ENCODE data around the gene TEDC2.
"Not testable (repeated sequence)": the region's sequence is repeated elsewhere in the genome, so short reads cannot be mapped to it uniquely, and the experiment has no call there.

The TEDC2 gene, protein sequence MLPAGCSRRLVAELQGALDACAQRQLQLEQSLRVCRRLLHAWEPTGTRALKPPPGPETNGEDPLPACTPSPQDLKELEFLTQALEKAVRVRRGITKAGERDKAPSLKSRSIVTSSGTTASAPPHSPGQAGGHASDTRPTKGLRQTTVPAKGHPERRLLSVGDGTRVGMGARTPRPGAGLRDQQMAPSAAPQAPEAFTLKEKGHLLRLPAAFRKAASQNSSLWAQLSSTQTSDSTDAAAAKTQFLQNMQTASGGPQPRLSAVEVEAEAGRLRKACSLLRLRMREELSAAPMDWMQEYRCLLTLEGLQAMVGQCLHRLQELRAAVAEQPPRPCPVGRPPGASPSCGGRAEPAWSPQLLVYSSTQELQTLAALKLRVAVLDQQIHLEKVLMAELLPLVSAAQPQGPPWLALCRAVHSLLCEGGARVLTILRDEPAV

DNA sequence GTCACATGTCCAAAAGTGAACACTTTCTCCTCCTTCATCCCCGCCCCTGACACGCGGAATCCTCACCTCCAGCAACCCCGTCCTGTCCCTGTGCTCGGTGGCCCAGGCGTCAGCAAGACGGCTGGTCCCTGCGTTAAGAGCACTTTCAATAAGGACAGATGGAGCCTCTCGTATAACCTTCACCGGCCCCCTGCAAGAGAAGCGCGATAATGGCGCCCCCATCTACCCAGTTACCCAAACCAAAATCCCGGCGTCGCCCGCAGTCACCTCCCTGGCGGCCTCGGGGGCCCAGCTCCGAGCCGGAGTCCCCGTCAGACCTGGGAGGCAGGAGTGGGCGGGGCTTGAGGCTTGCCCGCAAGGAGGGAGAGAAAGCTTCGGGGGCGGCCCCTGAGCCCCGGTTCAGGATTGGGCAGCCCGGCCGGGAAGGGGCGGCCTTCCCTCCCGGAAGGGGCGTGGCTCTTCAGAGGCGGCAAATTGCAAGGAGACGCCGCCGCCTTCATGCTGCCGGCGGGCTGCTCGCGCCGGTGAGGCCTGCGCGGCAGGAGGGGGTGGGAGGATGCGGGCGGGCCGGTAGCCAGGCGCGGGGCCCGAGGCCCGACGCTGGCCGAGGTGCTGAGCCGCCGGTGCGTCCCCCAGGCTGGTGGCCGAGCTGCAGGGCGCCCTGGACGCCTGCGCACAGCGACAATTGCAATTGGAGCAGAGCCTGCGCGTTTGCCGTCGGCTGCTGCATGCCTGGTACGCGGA lies at the start of gene TEDC2:
Gene TEDC2, plus strand, starts transcription at position 463 of the 744 bp plus-strand sequence. Its CDS starts 36 bp downstream, at position 499.
- peak; percentile 95 for DNase-seq

DNA sequence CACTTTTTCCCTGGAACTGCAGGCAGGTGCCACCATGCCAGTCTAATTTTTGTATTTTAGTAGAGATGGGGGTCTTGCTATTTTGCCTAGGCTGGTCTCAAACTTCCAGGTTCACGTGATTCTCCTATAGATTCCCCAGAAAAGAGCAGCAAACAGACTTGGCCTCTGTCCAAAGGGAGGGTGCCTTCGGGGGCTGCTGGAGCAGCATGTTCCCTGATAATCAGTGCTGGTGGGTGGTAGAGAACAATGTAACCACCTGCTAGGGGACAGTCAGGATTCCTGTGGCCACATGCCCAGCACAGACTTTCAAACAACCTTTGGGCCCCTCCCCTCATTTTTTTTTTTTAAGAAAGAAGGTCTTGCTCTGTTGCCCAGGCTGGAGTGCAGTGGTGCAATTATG lies 44.8 kb upstream of the TEDC2 start:
- no peak for DNase-seq

DNA sequence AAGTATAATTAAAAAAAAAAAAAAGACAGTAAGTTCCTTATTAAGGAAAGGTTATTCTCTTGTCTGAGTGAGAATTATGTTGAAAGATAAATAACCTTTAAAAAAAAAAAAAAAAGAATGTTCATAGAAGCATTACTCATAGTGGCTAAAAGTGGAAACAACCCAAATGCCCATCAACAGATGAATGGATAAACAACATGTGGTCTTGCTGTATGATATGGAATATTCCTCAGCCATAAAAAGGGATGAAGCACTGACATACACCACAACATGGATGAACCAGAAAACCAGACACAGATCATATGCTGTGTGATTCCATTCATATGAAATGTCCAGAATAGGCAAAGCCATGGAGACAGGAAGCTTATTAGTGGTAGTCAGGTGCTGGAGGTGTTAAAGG lies 39.9 kb upstream of the TEDC2 start:
- DNase-seq, result no peak

DNA sequence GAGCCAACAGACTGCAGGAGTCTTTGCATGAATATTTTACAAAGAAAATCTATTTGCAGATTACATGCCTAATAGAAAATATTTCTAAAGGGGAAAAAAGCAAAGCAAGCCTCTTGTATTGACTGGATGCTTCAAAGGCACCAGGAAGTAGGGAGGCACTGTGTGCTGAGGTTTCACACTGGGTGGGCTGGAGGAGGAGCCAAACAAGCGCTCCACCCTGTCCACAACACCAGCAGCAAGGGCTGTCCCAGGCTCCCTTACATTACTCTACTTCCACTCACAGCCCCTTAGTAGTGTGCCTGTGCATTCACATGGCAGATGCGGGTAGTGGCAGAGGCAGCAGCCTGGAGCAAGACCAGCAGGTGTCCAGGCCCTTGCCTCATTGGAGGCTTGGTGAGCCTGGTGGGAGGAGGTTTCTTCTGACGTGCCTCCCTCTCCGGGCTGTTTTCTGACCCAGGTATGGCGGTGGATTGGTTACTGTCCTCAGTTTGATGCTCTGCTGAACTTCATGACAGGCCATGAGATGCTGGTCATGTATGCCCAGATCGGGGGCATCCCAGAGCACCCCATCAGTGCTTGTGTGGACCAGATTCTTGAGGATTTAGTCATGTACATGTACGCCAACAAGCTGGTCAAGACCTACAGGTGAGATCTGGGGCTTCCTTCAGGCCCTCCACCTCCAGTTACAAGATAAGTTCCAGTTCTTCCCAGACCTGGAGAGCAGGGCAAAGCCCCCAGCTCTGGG lies 37.6 kb upstream of the TEDC2 start:
- DNase-seq, result no peak

DNA sequence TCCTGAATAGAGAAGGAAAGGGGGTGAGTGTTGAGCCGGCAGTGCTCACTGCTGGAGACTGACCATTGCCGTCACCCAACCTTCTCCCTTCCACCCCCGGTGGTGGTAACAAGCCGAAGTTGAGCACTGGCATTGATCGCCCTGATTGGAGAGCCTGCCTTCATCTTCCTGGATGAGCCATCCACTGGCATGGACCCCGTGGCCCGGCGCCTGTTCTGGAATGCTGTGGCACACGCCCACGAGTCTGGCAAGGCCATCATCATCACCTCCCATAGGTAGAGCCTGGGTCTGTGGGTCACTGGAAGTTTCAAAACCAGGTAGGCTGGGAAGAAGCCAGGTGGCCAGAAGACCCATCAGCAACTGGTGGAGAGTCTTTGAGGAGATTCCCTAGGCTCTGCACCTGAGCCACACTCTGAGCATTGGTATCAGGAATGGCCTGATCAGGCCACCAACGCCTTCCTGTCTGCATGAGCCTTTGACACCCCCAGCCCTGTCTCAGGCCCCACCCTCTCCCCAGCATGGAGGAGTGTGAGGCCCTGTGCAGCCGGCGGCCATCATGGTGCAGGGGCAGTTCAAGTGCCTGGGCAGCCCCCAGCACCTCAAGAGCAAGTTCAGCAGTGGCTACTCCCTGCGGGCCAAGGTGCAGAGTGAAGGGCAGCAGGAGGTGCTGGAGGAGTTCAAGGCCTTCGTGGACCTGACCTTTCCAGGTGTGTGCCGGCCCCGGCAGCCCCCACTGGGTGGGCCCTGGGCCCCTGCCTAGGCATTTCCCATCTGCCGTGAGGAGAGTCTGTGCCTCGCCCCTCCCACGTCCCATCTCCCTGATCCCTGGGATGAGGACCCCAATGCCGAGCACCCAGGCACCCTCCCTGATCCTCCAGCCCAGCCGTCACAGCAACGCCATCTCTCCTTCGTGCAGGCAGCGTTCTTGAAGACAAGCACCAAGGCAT lies 35.6 kb upstream of the TEDC2 start:
- no peak for DNase-seq

DNA sequence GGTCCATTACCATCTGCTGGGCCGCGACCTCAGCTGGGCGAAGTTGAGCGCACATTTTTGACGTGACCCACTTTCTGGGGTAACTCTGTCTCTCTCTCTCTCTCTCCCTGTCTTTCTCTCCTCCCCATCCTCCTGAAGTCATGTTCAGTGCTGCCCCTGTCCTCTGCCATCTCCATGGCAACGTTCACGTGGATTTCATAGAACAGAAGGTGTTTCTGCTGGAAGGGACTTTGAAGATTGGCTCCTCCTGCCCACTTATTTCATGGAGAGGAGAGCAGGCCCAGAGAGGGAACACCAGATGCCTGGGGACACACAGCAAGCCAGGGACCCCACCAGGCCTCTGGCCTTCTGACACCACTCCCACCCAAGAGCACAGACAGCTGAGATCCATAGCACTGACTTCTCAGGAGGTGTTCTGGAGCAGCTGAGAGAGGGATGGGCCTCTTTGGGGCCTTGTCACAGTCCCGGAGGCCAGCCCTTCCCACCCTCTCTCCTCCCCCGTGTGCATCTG lies 34.8 kb upstream of the TEDC2 start:
- no peak for DNase-seq

DNA sequence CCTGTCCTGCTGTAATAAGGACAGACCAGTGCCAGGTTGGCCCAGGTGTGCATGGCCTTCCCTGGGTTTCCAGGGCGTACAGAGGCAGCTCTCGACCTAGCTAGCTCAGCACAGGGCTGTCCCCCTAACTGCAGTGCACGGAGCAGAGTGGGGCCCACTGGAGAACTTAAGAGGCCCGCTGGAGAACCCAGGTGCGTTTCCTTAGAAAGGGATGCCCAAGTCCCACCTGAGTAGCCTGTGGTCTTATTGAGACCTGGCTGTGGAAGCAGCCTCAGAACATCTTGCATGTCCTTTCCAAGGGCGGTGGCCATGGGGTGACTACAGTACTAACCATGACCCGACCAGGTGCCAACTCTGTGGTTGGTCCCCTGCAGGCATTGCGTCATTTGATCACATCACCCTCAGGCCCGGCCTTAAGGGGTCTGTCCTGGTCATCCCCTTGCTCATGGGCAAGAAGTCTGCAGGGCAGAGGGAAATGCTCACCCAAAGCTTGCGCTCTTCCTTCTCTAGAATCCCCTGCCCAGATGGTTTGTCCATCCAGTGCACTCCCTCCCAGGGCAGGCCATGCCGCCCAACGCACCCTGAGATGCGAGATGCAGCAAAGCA lies 34.0 kb upstream of the TEDC2 start:
- DNase-seq, result no peak

DNA sequence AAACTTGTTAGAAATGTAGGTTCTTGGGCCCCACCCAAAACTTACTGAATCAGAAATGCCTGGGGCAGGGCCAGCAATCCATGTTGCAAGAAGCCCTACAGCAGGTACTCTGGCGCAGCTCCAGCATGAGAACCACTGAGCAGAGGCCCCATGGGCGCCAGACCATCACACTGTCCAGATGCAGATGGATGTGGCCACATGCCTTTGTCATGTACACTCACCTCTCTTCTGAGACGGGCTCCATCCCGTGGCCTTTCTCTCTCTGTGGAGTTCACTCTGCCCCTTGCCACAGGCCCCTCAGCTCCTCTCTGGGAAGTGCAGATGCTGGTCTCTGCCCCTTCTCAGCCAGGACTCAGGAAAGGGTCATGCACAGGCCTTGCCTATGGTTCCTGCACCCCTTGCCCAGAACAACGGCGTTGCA lies 33.0 kb upstream of the TEDC2 start:
- DNase-seq, result no peak

DNA sequence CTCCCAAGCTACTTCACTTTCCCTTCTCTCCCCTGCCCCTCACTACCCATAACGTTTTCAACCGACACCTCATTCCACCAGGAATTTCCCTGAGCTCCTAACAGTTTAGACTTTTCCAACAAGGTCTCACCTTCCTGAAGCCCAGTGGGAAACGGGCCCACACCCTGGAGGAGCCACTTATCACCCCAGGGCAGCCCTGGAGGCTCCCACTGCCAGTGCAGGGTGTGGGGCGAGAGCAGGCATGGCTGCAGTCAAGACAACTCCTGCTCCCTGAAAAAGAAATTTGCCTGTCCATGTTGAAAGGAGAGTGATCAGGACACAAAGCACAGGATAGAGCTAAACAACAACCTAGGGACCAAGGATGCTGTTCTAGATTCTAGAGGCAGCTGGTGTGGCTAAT lies 32.4 kb upstream of the TEDC2 start:
- no peak for DNase-seq

DNA sequence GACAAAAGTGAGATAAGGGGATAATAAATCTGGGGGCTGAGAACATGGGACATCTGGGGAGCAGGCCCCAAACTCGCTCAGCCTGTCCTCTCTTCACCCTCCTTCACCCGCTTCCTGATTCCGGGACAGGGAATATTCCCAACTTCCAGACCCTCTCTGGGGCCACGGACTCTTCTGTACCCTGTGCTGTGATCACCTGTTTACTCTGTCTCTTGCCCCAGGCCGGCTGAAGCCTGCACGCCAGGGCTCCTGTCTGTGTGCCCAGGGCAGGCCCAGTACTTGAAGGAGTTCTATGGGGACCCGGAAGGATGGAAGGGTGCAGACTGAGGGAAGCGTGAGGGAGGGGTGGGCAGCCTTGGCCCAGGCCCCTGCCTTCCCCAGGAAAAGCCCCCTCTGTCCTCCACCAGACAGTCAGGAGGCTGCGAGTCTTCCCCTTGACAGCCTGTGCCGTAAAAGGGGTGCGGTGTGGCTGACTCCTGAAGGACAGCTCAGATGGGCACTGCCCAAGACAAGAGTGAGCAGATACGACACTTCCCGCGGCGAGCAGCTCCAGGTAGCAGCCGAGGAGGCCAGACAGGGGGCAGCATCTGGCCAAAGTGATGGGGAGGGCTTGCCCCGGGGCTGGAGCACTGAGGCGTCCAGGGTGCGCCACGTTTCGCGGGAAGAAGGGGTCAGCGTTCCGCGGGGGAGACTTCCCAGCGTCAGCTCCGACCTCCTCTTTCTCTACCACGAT lies 31.7 kb upstream of the TEDC2 start:
- DNase-seq, result peak; percentile 7

DNA sequence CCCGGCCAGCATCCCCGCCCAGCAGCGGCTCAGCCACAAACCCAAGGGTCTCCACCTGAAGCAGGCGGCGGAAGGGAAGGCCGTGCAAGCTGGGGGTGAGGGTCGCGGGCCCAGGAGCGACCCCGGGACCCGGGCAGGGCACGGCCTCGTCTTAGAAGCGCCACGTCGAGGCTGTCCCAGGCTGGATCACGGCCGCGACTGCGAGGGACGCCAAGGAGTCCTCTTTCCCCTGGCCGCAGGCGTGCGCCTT lies 31.2 kb upstream of the TEDC2 start:
- DNase-seq, result no peak

DNA sequence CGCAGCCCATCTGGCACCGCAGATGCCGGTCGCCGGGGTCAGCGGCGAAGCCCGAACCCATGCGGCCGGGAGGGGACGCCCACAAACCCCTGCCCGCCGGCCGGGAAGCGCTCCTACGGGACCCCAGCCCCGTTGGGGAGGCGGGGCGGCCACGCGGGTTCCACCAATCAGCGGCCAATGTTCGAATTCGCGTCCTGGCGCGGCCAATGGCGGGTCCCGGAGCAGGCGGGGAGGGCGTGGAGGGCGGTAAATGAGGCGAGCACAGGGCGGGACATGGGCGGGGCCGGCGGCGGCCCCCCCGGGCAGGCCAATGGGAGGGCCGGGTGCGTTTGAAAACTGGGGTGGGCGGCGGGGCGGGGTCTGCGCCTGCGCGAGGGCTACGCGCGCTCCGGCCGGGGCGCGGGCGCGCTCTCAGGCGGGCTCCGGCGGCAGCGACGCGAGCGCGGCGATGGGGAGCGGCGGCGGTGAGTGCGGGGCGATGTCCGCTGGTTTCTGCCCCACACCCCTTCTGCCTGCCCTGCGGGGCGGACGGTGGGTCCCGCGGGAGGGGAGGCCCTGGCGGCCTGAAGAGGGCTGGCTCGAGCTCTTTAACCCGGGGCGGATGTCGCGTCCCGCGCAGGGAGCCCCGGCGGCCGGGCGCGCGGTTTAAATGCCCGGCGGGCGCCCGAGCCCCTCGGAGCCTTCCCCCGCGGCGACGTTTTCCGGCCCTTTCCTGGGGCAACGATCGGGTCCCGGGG lies 30.7 kb upstream of the TEDC2 start, which contains the start of gene CCNF:
Gene CCNF, plus strand, starts transcription at position 414 of the 737 bp plus-strand sequence. Its CDS starts 35 bp downstream, at position 449.
- peak; percentile 96 for DNase-seq

DNA sequence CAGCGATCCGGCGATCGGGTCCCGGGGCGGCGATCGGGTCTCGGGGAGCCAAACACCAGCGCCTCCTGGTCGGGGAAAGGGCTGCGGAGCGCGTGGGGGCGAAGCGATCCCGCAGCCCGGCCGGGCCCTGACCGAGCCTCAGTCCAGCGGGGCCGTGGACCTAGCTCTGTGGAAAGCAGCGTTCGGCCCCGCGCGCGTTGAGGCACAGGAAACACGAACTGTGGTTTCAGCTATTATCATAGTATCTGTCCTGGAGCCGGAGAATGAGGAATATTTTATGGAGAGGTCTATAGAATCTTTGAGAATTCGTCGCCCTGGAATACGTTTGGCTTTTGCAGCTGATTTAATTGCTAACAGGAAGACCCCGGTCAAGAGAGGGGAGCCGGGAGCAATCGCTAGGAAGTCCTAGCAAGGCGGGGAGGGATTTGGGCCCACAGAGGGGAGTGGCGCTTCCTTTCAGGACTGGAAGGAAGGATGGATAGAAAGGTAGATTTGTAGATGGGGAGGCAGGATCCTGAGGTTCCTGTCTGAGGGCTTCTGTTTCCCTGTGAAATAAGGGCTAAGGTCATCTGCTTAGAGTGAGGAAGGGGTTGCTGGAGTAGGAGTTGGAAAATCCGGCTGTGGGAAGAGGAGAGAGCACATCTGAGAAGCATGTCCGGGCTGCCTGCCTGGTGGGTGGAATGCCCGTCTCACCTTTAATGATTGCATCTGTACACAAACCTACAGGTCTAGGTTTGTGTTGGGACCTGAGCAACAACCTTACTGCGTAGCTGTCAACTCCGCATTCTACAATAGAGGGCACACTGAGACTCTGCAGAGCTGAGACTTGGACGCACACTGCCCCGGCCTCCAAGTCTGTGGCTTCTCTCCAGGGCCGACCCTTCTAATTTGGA lies 29.9 kb upstream of the TEDC2 start:
- DNase-seq, result peak; percentile 9

DNA sequence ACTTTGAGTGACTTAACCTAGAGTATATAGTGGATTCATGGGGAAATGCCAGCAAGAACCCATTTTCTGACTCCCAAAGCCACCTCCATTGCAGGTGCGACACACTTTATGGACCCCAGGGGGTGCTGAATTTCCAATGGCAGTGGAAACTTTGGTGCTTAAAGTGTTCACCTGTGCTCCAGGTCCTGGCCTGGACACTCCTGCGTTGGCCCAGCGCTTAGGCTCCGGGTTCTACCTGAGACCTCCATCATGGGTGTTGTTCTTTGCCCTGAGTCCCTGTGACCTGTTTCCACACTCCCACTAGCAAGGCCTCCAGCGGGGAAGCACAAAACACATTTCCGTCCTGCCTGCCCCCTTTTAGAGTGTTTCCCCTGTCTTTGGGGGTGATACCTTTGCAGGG lies 27.6 kb upstream of the TEDC2 start:
- no peak for DNase-seq

DNA sequence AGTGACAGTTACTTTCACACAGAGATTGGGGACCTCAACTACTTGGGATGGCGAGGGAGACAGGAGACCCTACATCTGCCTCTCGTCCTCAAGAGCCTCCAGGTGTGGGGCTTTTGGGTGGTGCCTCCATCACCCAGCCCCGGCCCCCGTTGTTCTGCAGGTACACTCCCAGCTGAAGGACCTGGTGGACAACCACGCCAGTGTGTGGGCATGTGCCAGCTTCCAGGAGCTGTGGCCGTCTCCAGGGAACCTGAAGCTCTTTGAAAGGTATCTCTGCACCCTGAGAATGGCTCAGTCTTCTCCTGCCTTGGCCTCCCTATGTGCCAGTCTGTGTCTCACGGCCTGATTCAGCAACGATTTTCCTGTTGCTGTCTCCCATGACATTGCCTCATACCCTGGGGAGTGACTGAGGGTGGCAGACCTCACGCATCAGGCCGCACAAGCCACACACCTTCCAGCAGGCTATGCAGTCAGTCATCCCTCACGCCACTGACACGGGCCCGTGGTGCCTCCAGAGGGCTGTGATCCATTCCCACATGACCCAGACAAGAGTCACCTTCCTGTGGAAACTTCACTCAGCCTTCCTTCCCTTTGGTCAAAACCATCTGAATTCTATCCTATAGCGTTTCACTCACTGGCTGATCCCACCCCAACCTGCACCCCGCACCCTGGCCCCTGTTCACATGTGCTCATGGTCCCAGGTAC lies 27.0 kb upstream of the TEDC2 start:
- no peak for DNase-seq

DNA sequence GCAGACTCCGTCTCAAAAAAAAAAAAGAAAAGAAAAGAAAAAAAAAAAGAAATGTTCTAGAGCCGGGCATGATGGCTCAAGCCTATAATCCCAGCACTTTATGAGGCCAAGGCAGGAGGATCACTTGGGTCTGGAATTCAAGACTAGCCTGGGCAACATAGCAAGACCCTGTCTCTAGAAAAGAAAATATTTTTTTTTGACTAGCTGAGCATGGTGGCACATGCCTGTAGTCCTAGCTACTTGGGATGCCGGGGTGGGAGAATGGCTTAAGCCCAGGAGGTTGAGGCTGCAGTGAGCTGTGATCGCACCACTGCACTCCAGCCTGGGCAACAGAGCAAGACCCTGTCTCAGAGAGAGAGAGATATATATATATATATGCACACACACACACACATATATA lies 24.7 kb upstream of the TEDC2 start:
- DNase-seq, result not testable (repeated sequence)

DNA sequence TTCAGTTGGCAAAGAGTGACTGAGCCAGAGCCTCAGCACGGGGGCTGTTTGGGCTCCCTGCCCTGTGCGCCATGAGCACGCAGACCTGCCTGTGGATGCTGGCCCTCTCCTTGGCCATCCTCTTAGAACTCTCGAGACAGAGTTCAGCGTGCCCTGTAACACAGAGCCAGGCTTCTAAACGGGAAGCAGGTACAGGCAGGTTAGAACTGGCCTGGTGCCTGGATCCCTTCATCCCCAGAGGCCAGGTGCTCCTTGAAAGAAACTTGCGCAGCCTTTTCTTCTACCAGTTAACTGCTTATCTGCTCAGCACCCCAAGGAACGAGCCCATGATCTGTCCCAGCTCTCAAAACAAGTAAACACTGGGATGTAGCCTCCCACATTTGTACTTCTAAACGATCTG lies 23.8 kb upstream of the TEDC2 start:
- no peak for DNase-seq

DNA sequence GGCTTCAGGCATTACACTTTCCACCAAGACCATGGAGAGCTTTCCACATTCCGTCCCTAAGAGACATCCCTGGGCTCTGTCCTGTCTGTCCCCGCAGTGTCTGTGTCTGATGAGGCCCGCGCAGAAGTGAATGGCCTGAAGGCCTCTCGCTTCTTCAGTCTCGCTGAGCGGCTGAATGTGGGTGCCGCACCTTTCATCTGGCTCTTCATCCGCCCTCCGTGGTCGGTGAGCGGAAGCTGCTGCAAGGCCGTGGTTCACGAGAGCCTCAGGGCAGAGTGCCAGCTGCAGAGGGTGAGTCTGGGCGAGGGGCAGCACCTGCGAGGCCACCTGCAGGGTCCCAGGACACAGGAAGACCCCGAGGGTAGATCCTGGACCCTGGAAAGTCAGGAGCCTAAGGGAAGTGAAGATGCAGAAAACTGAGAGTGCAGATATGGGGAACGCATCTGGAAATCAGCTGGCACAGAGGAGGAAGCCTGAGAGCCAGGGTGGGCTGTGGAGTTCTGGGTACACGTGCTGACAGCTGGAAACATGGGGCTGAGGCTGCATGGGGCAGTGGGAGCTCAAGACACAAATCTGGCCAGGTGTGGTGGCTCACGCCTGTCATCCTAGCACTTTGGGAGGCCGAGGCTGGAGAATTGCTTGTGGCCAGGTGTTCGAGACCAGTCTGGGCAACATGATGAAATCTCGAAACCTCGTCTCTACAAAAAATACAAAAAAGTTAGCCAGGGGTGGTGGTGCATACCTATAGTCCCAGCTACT lies 22.7 kb upstream of the TEDC2 start:
- DNase-seq, result no peak

Data from NCI-H2227 treated with DMSO at 0.1 percent for 48 hours (cell line).